ENCODE measurements around the gene TCERG1L. TPM values are rescaled to one million over a fixed set of nuclear protein-coding genes. Genes with fewer than 3 reads are reported as not detected.
"Not testable (repeated sequence)": the region's sequence is repeated elsewhere in the genome, so short reads cannot be mapped to it uniquely, and the experiment has no call there.

TCERG1L gene
- total and polyA plus RNA-seq, 2 donors: 0.11 to 0.32 TPM

DNA sequence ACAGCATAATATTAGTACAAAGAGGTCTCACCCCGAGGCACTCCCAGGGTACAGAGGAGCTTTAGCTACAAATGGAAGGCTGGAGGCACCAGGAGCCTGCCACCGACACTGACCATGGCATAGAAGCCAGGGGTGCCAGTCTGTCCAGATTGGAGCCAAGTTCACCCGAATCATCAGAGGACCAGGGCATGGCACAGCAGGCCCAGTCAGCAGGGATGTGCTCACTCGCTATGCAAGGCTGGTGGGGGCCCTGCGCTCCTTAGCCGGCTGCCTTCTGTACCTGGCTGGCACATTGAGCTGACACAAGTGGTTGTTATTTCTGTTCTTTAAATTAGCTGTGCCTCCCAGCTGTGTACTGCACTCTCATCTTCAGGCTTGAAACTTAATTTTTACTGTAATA lies 149.3 kb downstream of the TCERG1L start:
- H3K27ac ChIP-seq (ENCODE audit: low read depth): no peak overlapping the region
- WGBS: 94% methylated on average over 6 of the region's 6 CpGs
- no peak for DNase-seq (ENCODE audit: extremely low spot score)
- no peak overlapping the region for H3K4me3 ChIP-seq (ENCODE audit: low read depth, low read length)
- no peaks in the 10 kb centered on the region for H3K4me1 ChIP-seq (ENCODE audit: insufficient read depth)
- no peaks in the 10 kb centered on the region for H3K36me3 ChIP-seq (ENCODE audit: insufficient read depth)

DNA sequence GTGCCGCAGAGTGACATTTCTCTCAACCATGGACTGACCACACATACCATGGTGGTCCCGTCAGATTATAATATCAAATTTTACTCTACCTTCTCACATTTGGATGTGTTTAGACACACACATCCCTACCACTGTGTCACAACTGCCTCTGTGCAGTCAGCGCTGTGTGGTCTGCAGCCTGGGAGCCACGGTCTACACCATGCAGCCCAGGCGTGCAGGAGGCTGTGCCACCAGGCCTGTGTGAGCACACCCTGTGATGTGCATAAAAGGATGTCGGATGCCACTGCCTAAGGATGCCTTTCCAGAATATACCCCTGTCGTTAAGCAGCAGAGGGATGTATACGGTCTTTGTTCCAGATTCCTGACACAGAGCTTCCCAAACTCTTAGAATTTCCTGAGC lies 150.4 kb downstream of the TCERG1L start:
- no peak for DNase-seq (ENCODE audit: extremely low spot score)
- no peaks in the 10 kb centered on the region for H3K4me1 ChIP-seq (ENCODE audit: insufficient read depth)
- no peak overlapping the region for H3K4me3 ChIP-seq (ENCODE audit: low read depth, low read length)
- H3K27ac ChIP-seq (ENCODE audit: low read depth): no peak overlapping the region
- WGBS: 91% methylated on average over 8 of the region's 8 CpGs
- no peaks in the 10 kb centered on the region for H3K36me3 ChIP-seq (ENCODE audit: insufficient read depth)

DNA sequence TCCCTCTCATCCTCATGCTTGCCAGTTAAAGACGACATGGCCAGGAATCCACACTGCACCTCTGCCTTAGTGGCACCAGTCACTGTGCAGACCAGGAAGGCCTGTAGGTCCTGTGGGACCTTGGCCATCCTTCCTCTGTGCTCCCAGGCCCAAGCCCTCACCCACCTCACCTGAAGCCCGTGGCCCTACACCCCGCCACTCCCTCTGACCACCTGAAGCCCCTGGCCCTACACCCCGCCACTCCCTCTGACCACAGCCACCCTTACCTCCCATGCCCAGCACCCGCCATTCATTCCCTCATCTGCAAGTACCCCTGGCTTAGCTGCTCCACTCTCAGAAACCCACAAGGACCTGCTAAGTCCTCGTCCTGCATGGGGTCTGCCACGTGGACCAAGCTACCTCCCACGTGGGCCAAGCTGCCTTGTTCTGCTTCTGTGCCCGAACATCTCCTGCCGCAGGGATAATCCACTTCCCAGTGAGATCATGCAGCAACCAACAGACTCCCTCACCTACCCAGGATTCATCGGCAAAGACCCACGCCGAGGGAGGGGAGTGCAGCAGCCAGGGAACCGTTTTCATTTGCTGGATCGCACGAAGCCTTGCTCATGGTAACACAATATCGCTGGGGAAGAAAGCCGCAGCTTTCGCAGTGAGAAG lies 151.2 kb downstream of the TCERG1L start:
- Histone ChIP-seq H3K27ac (ENCODE audit: low read depth) (no peak overlapping the region), H3K36me3 (ENCODE audit: insufficient read depth) (no peaks in the 10 kb centered on the region), H3K4me1 (ENCODE audit: insufficient read depth) (no peaks in the 10 kb centered on the region), H3K4me3 (ENCODE audit: low read depth, low read length) (no peak overlapping the region)
- DNase-seq (ENCODE audit: extremely low spot score): no peak
- 90% methylated on average over 19 of the region's 19 CpGs for WGBS

DNA sequence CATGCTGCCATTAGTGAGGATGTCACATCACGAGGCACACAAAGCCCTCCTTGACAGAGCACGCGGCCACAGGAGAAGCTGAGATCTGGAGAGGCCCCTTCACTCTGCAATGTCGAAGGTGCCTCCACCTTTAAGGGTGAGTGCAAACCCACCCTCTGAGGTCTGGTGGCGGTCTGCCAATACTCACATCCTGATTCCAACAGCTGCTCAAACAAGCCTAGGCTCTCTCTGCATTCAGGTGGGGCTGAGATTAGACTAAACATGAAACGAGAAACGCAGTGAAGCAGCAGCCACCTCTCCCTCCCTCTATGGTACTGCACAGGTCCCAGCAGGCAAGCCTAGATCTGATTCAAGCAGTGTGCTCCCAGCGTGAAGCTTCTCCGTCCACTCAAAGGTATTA lies 151.8 kb downstream of the TCERG1L start:
- no peaks in the 10 kb centered on the region for H3K4me1 ChIP-seq (ENCODE audit: insufficient read depth)
- WGBS: 76% methylated on average over 9 of the region's 9 CpGs

DNA sequence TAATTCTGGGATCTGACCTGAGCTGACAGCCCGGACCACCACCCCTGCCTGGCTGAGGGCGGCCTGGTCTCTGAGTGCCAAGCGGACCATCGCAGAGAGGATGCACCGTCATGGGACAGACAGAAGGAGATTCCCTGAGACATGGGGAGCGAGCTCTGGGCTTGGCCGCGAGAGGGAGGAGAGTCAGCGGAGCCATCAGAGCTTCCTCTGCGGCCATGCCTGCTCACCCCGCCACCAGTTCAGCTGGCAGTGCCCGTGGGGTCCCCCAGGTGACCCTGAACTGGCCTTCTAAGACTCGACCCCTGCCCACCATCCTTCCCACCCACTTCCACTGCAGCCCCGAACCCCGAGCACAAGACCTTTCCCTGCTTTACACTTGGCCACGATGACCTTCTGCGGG lies 152.8 kb downstream of the TCERG1L start:
- DNase-seq (ENCODE audit: extremely low spot score): no peak
- no peak overlapping the region for H3K27ac ChIP-seq (ENCODE audit: low read depth)
- 93% methylated on average over 17 of the region's 17 CpGs for WGBS
- H3K36me3 ChIP-seq (ENCODE audit: insufficient read depth): no peaks in the 10 kb centered on the region
- no peaks in the 10 kb centered on the region for H3K4me1 ChIP-seq (ENCODE audit: insufficient read depth)
- no peak overlapping the region for H3K4me3 ChIP-seq (ENCODE audit: low read depth, low read length)

More for the DNA sequence above, 151.8 kb downstream of the TCERG1L start:
- DNase-seq (ENCODE audit: extremely low spot score): no peak
- Histone ChIP-seq H3K4me3 (ENCODE audit: low read depth, low read length) (no peak overlapping the region), H3K36me3 (ENCODE audit: insufficient read depth) (no peaks in the 10 kb centered on the region), H3K27ac (ENCODE audit: low read depth) (no peak overlapping the region)

DNA sequence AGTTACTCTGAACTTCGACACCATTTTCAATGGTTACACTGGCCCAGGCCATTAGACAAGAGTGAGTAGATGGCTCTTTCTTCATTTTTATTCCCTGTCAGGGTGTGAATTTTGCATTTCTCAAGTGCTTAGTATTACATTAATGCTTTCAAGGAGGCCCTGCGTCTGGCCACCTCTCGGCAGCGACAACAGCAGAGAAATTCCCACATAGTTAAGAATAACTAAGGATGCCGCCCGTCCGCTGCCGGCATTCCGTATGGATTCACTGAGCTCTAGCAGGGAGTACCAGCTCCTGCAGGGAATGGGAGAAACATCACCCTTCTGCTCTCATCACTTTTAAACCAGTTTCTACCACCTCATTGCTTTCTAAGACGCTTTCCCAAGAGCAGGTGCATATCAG lies 153.6 kb downstream of the TCERG1L start:
- Histone ChIP-seq H3K4me3 (ENCODE audit: low read depth, low read length) (no peak overlapping the region), H3K4me1 (ENCODE audit: insufficient read depth) (no peaks in the 10 kb centered on the region), H3K36me3 (ENCODE audit: insufficient read depth) (no peaks in the 10 kb centered on the region), H3K27ac (ENCODE audit: low read depth) (no peak overlapping the region)
- WGBS: 87% methylated on average over 10 of the region's 10 CpGs
- DNase-seq (ENCODE audit: extremely low spot score): no peak

DNA sequence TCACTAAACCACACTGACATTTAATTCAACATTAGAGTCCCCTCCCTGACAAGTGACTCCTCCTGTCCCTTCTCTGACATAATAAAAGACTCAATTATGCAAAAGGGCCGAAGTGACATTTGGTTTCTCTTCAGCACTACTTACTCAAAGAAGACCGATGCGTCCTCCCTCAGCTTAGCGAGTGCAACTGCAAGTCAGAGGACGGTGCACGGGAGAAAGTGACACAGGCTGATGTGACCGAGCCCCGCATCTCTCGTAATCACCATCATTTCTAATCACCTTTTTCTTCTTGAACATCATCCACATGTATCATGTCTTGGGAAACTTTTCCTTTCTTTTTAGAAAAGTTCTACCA lies 155.7 kb downstream of the TCERG1L start:
- 55% methylated on average over 9 of the region's 9 CpGs for WGBS
- Histone ChIP-seq H3K4me3 (ENCODE audit: low read depth, low read length) (no peak overlapping the region), H3K36me3 (ENCODE audit: insufficient read depth) (no peaks in the 10 kb centered on the region), H3K4me1 (ENCODE audit: insufficient read depth) (no peaks in the 10 kb centered on the region), H3K27ac (ENCODE audit: low read depth) (no peak overlapping the region)
- DNase-seq (ENCODE audit: extremely low spot score): no peak

DNA sequence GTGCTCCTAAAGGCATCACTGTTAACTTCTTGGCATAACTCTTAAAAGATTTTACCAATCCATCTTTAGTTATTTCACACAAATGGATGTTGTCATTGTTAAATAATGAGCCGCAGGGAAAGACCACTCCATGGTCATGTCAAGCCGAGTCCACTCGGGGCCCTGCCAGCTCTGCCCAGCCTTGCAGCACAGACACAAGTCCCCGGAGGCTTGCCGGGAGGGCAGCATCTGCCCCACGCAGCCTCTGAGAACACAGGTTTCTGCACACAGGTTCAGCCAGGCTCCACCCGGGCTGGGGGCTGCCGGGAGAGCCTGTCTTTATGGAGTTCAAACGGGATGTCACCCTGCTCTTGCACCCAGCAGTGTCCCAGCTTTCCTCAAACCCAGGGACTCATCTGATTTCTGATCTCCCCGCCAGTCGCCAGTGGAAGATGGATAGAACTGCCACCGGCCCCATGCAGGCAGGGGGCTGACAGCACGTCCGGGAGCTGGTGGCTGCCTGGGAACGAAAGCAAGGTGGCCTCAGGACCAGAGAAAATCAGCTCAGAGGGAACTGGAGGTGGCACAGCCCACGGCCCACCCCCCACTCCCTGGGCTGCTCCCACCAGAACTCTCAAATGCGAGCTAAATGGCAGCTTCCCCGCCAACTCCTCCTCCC lies 156.2 kb downstream of the TCERG1L start:
- Histone ChIP-seq H3K4me3 (ENCODE audit: low read depth, low read length) (no peak overlapping the region), H3K27ac (ENCODE audit: low read depth) (no peak overlapping the region), H3K4me1 (ENCODE audit: insufficient read depth) (no peaks in the 10 kb centered on the region), H3K36me3 (ENCODE audit: insufficient read depth) (no peaks in the 10 kb centered on the region)
- DNase-seq (ENCODE audit: extremely low spot score): no peak
- 67% methylated on average over 18 of the region's 18 CpGs for WGBS

DNA sequence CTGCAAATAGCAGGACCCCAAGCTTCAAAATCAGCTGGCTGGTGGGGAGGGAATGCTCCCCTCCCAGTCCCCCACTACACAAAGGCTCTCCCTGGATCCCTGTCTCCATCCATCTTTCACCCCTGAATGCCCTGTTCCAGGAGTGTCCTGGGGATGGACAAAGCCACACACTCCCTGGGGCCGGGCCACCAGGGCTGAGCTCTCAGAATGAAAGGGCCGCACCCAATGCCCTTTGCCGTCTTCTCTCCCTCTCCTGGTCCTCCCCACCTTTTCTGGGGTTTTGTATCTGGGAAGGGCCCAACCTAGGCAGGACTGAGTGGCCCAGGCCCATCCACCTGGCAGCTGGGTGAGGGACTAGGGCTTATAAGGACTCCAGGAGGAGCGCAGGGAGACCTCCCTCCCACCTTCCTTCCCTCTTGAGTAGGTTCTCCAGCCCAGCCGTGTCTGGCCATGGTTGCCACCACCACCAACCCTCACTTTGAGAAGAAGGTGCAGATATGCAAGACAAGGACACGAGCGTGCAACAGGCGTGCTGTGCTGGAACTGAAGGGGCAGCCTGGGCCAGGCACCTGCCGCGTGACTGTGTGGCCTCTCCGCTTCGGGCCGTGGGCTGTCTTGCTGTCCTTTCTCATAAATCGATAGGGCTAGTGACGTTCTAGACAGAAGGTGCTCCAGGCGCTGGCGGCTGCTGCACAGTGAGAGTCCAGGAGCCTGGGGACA lies 157.1 kb downstream of the TCERG1L start:
- H3K27ac ChIP-seq (ENCODE audit: low read depth): no peak overlapping the region
- WGBS: 85% methylated on average over 17 of the region's 17 CpGs
- H3K4me1 ChIP-seq (ENCODE audit: insufficient read depth): no peaks in the 10 kb centered on the region
- no peak overlapping the region for H3K4me3 ChIP-seq (ENCODE audit: low read depth, low read length)
- no peak for DNase-seq (ENCODE audit: extremely low spot score)
- no peaks in the 10 kb centered on the region for H3K36me3 ChIP-seq (ENCODE audit: insufficient read depth)

DNA sequence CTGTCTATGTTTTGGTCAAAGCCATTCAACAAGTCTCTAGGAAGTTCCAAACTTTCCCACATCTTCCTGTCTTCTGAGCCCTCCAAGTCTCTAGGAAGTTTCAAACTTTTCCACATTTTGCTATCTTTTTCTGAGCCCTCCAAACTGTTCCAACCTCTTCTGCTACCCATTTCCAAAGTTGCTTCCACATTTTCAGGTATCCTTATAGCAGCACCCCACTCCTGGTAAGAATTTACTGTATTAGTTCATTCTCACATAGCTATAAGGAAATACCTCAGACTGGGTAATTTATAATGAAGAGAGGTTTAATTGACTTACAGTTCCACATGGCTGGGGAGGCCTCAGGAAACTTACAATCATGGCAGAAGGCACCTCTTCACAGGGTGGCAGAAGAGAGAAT lies 159.1 kb downstream of the TCERG1L start:
- H3K4me3 ChIP-seq (ENCODE audit: low read depth, low read length); H3K27ac ChIP-seq (ENCODE audit: low read depth); H3K36me3 ChIP-seq (ENCODE audit: insufficient read depth); H3K4me1 ChIP-seq (ENCODE audit: insufficient read depth); DNase-seq (ENCODE audit: extremely low spot score): not testable (repeated sequence)

DNA sequence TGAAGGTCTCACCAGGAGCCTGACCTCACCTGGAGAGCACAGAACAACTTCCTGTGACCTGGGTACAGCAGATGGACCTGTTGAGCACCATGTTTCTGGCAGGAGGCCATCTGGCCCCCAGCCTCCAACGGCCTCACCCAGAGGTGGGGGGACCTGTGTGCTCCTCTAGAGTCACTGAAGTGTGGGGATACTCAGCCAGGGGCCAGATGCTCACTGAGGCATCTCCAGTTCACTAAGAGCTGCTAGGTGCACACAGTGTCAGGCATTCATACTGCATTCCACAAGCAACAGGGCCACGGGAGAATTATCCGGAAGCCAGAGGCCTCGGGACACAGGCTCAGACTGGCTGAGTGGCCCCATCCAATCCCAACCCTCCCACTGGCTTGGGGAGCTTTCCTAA lies 161.4 kb downstream of the TCERG1L start:
- WGBS: 65% methylated on average over 4 of the region's 4 CpGs

DNA sequence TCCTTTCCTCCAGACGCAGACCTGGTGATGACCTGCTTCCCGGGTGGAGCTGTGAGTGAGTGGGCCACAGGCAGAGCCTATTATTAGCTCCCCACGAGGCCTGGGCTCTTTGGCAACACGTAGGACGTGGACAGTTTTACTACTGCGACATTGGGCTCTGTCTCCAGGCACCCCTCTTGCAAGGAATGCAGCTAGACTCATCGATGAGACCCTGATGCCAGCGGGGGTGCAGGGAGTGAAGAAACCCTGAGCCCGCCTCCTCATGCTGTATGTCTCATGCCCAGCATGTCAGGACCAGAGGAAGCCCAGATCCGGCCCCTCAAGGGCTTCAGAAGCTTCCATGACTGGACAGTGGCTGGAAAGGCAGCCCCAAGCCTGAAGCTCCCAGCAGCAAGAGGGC lies 161.9 kb downstream of the TCERG1L start:
- no peak overlapping the region for H3K27ac ChIP-seq (ENCODE audit: low read depth)
- H3K4me3 ChIP-seq (ENCODE audit: low read depth, low read length): no peak overlapping the region
- 83% methylated on average over 10 of the region's 10 CpGs for WGBS
- no peaks in the 10 kb centered on the region for H3K4me1 ChIP-seq (ENCODE audit: insufficient read depth)
- no peaks in the 10 kb centered on the region for H3K36me3 ChIP-seq (ENCODE audit: insufficient read depth)
- no peak for DNase-seq (ENCODE audit: extremely low spot score)

More for the DNA sequence above, 161.4 kb downstream of the TCERG1L start:
- H3K27ac ChIP-seq (ENCODE audit: low read depth): no peak overlapping the region
- DNase-seq (ENCODE audit: extremely low spot score): no peak
- H3K4me3 ChIP-seq (ENCODE audit: low read depth, low read length): no peak overlapping the region
- no peaks in the 10 kb centered on the region for H3K4me1 ChIP-seq (ENCODE audit: insufficient read depth)
- no peaks in the 10 kb centered on the region for H3K36me3 ChIP-seq (ENCODE audit: insufficient read depth)

DNA sequence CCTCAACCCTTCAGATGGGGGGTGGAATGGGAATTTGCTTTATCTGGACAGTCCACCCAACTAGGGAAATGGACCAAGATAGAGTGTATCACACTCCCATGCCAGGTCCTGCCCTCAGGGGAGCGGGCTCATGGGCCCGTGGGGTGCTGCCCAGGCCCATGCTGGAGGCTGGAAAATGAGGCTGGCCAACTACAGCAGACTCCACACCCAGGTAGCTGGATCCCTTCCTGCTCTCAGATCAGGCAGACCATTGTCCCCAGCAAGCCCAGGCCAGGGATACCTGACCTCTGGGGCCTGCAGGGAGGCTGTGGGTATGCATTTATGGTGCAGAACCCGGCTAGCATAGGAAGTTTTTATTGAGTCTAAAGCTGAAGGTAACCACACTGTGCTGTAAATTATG lies 162.4 kb downstream of the TCERG1L start:
- Histone ChIP-seq H3K4me1 (ENCODE audit: insufficient read depth) (no peaks in the 10 kb centered on the region), H3K4me3 (ENCODE audit: low read depth, low read length) (no peak overlapping the region), H3K27ac (ENCODE audit: low read depth) (no peak overlapping the region), H3K36me3 (ENCODE audit: insufficient read depth) (no peaks in the 10 kb centered on the region)
- 87% methylated on average over 3 of the region's 3 CpGs for WGBS
- DNase-seq (ENCODE audit: extremely low spot score): no peak

DNA sequence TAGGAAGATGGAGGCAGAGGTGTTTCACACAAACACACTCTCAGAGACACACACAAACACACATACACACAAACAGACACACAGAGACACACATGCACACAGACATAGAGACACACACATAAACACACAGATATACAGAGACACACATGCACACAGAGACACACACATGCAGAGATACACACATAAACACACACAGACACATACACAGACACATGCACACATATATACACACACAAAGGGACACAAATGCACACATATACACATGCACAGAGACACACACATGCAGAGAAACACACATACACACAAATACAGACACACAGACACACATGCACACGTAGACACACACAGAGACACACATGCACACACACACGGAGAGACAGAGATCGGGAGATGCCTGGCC lies 163.3 kb downstream of the TCERG1L start:
- no peak for DNase-seq (ENCODE audit: extremely low spot score)
- WGBS: 91% methylated on average over 3 of the region's 3 CpGs
- no peaks in the 10 kb centered on the region for H3K4me1 ChIP-seq (ENCODE audit: insufficient read depth)
- no peak overlapping the region for H3K4me3 ChIP-seq (ENCODE audit: low read depth, low read length)
- H3K36me3 ChIP-seq (ENCODE audit: insufficient read depth): no peaks in the 10 kb centered on the region
- H3K27ac ChIP-seq (ENCODE audit: low read depth): no peak overlapping the region
